SKM-1 (cell line): ENCODE measurements around the gene LUZP2.

Source experiments
- DNase-seq: peaks from one replicate; lab custom pipeline; 2025; ENCODE audit not compliant: unreplicated experiment; lab: John Stamatoyannopoulos, UW

Gene LUZP2

GRCh38 chr11:25066706-25067105, 569.9 kb downstream of the LUZP2 start:
- DNase-seq: no peak

GRCh38 chr11:25068451-25068850, 571.6 kb downstream of the LUZP2 start:
- DNase-seq: no peak

- no peak for DNase-seq
Measured at GRCh38 chr11:25094085-25094802, 597.4 kb downstream of the LUZP2 start.

GRCh38 chr11:25119416-25119815, 622.6 kb downstream of the LUZP2 start:
- no peak for DNase-seq
